ENCODE data around the gene ESPNL. TPM values are rescaled to one million over a fixed set of nuclear protein-coding genes. Genes with fewer than 3 reads are reported as not detected.

ESPNL gene
- total and polyA plus RNA-seq, 4 donors = 0.08 to 0.59 (median 0.35) TPM

GRCh38 chr2:238120463-238121298 lies 20.5 kb downstream of the ESPNL start:
- TF ChIP-seq SP1 (IDR thresholded peaks at IDR 0.05) (no peak), RAD21 (IDR thresholded peaks at IDR 0.05) (no peak), HNF4G (IDR thresholded peaks at IDR 0.05) (no peak), CTCF (IDR thresholded peaks at IDR 0.05; ENCODE audit: low read depth, low read length, missing input control) (no peak), RXRA (IDR thresholded peaks at IDR 0.05) (no peak)
- no peak overlapping the region for H3K27ac ChIP-seq (ENCODE audit: low read depth in 1 of 2, low read length in 2 of 2)
- H3K4me1 ChIP-seq (ENCODE audit: control insufficient read depth in 4 of 4, insufficient read depth in 4 of 4, low read length in 3 of 4) = no peaks in the 10 kb centered on the region
- no peak overlapping the region for H3K4me3 ChIP-seq (ENCODE audit: low read depth in 1 of 3, low read length in 3 of 3)
- WGBS = 73% methylated on average over 30 of the region's 30 CpGs
- H3K9ac ChIP-seq (ENCODE audit: low read depth in 1 of 2, low read length in 2 of 2) = no peak overlapping the region
- H3K27me3 ChIP-seq (ENCODE audit: control insufficient read depth in 4 of 4, insufficient read depth in 4 of 4, low read length in 3 of 4) = no peaks in the 10 kb centered on the region
- H3K9me3 ChIP-seq (ENCODE audit: control insufficient read depth in 4 of 4, low read length in 3 of 4) = no peaks in the 10 kb centered on the region
- H3K36me3 ChIP-seq (ENCODE audit: control insufficient read depth in 4 of 4, insufficient read depth in 3 of 4, low read depth in 1 of 4, low read length in 3 of 4) = no peaks in the 10 kb centered on the region
- DNase-seq (ENCODE audit: low spot score) = no peak

GRCh38 chr2:238121511-238122286 lies 21.6 kb downstream of the ESPNL start:
- H3K4me3 ChIP-seq (ENCODE audit: low read depth in 1 of 3, low read length in 3 of 3) = no peak overlapping the region
- H3K9me3 ChIP-seq (ENCODE audit: control insufficient read depth in 4 of 4, low read length in 3 of 4) = no peaks in the 10 kb centered on the region
- no peaks in the 10 kb centered on the region for H3K4me1 ChIP-seq (ENCODE audit: control insufficient read depth in 4 of 4, insufficient read depth in 4 of 4, low read length in 3 of 4)
- no peaks in the 10 kb centered on the region for H3K27me3 ChIP-seq (ENCODE audit: control insufficient read depth in 4 of 4, insufficient read depth in 4 of 4, low read length in 3 of 4)
- TF ChIP-seq EGR1 (IDR thresholded peaks at IDR 0.05; ENCODE audit: low read depth in 2 of 2) (no peak), RAD21 (IDR thresholded peaks at IDR 0.05) (no peak), SP1 (IDR thresholded peaks at IDR 0.05) (no peak), ATF3 (IDR thresholded peaks at IDR 0.05) (no peak), HNF4A (conservative IDR thresholded peaks at IDR 0.05) (no peak), ZBTB33 (IDR thresholded peaks at IDR 0.05) (no peak), REST (IDR thresholded peaks at IDR 0.05) (no peak), YY1 (IDR thresholded peaks at IDR 0.05) (no peak), RXRA (IDR thresholded peaks at IDR 0.05) (no peak), GABPA (IDR thresholded peaks at IDR 0.05 in 1 of 2, conservative IDR thresholded peaks at IDR 0.05 in 1 of 2) (no peak), MAX (IDR thresholded peaks at IDR 0.05) (no peak), HNF4G (IDR thresholded peaks at IDR 0.05) (no peak), FOXA1 (IDR thresholded peaks at IDR 0.05) (no peak), NR2F2 (IDR thresholded peaks at IDR 0.05) (no peak), FOXA2 (IDR thresholded peaks at IDR 0.05) (no peak), CTCF (IDR thresholded peaks at IDR 0.05; ENCODE audit: low read depth, low read length, missing input control) (no peak), TAF1 (conservative IDR thresholded peaks at IDR 0.05) (no peak), JUND (IDR thresholded peaks at IDR 0.05) (no peak)
- no peak for DNase-seq (ENCODE audit: low spot score)
- no peak overlapping the region for H3K9ac ChIP-seq (ENCODE audit: low read depth in 1 of 2, low read length in 2 of 2)
- H3K27ac ChIP-seq (ENCODE audit: low read depth in 1 of 2, low read length in 2 of 2) = no peak overlapping the region
- 87% methylated on average over 27 of the region's 27 CpGs for WGBS
- H3K36me3 ChIP-seq (ENCODE audit: control insufficient read depth in 4 of 4, insufficient read depth in 3 of 4, low read depth in 1 of 4, low read length in 3 of 4) = no peaks in the 10 kb centered on the region
